Subcutaneous abdominal adipose tissue (tissue), 5 donors: ENCODE results near the gene ATP5MC2.
"Not testable (repeated sequence)": the region's sequence is repeated elsewhere in the genome, so short reads cannot be mapped to it uniquely, and the experiment has no call there.

Source experiments
- H3K27ac ChIP-seq: one replicate; pipeline ENCODE4 v1.7.0; 2013; ENCODE audit warnings: low read depth, mild to moderate bottlenecking, inconsistent platforms, low read length, moderate library complexity
- H3K27me3 ChIP-seq, 5 donors: one replicate each; pipeline ENCODE4 v1.7.0; 2013; ENCODE audit warnings: low read length in 5 of 5, inconsistent platforms in 1 of 5; ENCODE audit not compliant: control insufficient read depth in 5 of 5, insufficient read depth in 4 of 5
- H3K36me3 ChIP-seq, 5 donors: one replicate each; pipeline ENCODE4 v1.7.0; 2013; ENCODE audit warnings: low read length in 5 of 5; ENCODE audit not compliant: control insufficient read depth in 5 of 5, insufficient read depth in 5 of 5
- H3K4me1 ChIP-seq, 5 donors: one replicate each; pipeline ENCODE4 v1.7.0; 2013; ENCODE audit warnings: low read length in 5 of 5, mild to moderate bottlenecking in 3 of 5, moderate library complexity in 1 of 5; ENCODE audit not compliant: control insufficient read depth in 5 of 5, insufficient read depth in 5 of 5
- H3K4me3 ChIP-seq, 5 donors: one replicate each; pipeline ENCODE4 v1.7.0; 2013; ENCODE audit warnings: low read length in 5 of 5, low read depth in 1 of 5
- H3K9ac ChIP-seq, 5 donors: one replicate each; pipeline ENCODE4 v1.7.0; 2013; ENCODE audit warnings: low read length in 5 of 5, mild to moderate bottlenecking in 4 of 5, moderate library complexity in 3 of 5
- H3K9me3 ChIP-seq, 5 donors: one replicate each; pipeline ENCODE4 v1.7.0; 2013; ENCODE audit warnings: low read length in 5 of 5; ENCODE audit not compliant: control insufficient read depth in 5 of 5
- donor health status: healthy.
- donor health status: healthy.
- donor health status: healthy.
- donor health status: healthy.
- donor health status: healthy.

The ATP5MC2 gene

GRCh38 chr12:53659011-53659551 is 16.8 kb downstream of the ATP5MC2 start:
- Histone ChIP-seq H3K36me3 (peaks cover 0 to 9% (median 3%) of the 10 kb centered on the region in 5 donors), H3K9ac (peak overlapping the region in 2 of 5 donors; percentile 19 to 53), H3K27me3 (no peaks in the 10 kb centered on the region), H3K4me1 (peaks cover 2 to 16% (median 15%) of the 10 kb centered on the region in 5 donors), H3K9me3 (no peaks in the 10 kb centered on the region), H3K27ac (peak overlapping the region; percentile 57), H3K4me3 (no peak overlapping the region)

DNA sequence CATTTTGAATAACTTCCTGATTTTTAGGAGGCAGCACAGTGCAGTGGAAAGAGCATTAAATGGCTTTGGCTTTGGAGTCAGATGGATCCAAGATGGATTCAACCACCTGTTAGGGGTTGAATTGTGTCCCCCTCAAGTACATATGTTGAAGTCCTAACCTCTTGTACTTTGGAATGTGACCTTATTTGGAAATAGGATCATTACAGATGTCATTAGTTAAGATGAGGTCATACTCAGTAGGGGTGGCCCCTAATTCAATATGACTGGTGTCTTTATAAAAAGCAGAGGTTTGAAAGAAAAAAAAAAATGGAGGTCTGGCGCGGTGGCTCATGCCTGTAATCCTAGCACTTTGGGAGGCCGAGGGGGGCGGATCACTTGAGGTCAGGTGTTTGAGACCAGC is 18.8 kb downstream of the ATP5MC2 start:
- Histone ChIP-seq H3K36me3 (no peaks in the 10 kb centered on the region), H3K9me3 (no peaks in the 10 kb centered on the region), H3K9ac (no peak overlapping the region), H3K4me1 (peaks cover 2 to 16% (median 15%) of the 10 kb centered on the region in 5 donors), H3K27ac (no peak overlapping the region), H3K4me3 (no peak overlapping the region), H3K27me3 (no peaks in the 10 kb centered on the region)

DNA sequence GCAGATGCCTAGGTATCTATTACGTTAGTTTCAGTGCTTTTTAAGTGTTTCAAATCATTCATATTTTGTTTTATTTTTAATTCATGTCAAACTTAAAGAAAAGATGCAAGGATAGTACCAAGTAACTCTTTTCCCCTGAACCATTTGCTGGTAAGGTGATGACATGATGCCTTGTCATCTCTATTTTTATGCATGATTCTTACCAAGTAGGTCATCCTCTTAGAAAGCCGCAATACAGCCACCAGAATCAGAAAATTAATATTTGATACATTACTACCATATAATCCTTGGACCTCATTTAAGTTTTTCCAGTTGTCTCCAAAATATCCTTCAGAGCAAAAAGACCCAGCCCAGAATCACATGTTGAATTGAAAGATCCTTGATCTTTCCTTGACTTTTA is 22.3 kb downstream of the ATP5MC2 start:
- Histone ChIP-seq H3K4me1 (peaks cover 0 to 9% (median 4%) of the 10 kb centered on the region in 5 donors), H3K4me3 (no peak overlapping the region), H3K27ac (no peak overlapping the region), H3K9ac (no peak overlapping the region), H3K36me3 (no peaks in the 10 kb centered on the region), H3K9me3 (no peaks in the 10 kb centered on the region), H3K27me3 (no peaks in the 10 kb centered on the region)

GRCh38 chr12:53652366-53652765 is 23.5 kb downstream of the ATP5MC2 start:
- Histone ChIP-seq H3K9me3 (no peaks in the 10 kb centered on the region), H3K4me1 (peaks cover 0 to 9% (median 0%) of the 10 kb centered on the region in 5 donors), H3K27me3 (no peaks in the 10 kb centered on the region), H3K4me3 (no peak overlapping the region), H3K9ac (no peak overlapping the region), H3K27ac (no peak overlapping the region), H3K36me3 (no peaks in the 10 kb centered on the region)

- Histone ChIP-seq H3K9me3 (no peaks in the 10 kb centered on the region), H3K4me1 (peaks cover 0 to 9% (median 0%) of the 10 kb centered on the region in 5 donors), H3K9ac (no peak overlapping the region), H3K27ac (no peak overlapping the region), H3K27me3 (no peaks in the 10 kb centered on the region), H3K4me3 (no peak overlapping the region), H3K36me3 (no peaks in the 10 kb centered on the region)
Observed at GRCh38 chr12:53651737-53652136, 24.1 kb downstream of the ATP5MC2 start.

DNA sequence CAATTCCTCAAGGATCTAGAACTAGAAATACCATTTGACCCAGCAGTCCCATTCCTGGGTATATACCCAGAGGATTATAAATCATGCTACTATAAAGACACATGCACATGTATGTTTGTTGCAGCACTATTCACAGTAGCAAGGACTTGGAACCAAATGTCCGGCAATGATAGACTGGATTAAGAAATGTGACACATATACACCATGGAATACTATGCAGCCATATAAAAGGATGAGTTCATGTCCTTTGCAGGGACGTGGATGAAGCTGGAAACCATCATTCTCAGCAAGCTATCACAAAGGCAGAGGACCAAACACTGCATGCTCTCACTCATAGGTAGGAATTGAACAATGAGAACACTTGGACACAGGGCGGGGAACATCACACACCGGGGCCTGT is 29.6 kb downstream of the ATP5MC2 start:
- H3K27me3 ChIP-seq, H3K4me3 ChIP-seq, H3K4me1 ChIP-seq, H3K36me3 ChIP-seq, H3K9me3 ChIP-seq, H3K27ac ChIP-seq, H3K9ac ChIP-seq: not testable (repeated sequence)

DNA sequence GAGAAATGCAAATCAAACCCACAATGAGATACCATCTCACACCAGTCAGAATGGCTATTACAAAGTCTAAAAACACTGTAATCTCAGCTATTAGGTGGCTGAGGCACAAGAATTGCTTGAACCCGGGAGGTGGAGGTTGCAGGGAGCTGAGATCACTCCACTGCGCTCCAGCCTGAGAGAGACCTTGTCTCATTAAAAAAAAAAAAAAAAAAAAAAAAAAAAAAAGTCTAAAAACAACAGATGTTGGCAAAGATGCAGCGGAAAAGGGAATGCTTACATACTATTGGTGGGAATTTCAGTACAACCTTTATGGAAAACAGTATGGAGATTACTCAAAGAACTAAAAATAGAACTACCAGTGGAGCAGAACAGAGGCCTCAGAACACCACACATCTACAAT is 30.7 kb downstream of the ATP5MC2 start:
- Histone ChIP-seq H3K4me1 (peaks cover 0 to 9% (median 0%) of the 10 kb centered on the region in 5 donors), H3K36me3 (no peaks in the 10 kb centered on the region), H3K27me3 (no peaks in the 10 kb centered on the region), H3K4me3 (no peak overlapping the region), H3K9me3 (no peaks in the 10 kb centered on the region), H3K27ac (no peak overlapping the region), H3K9ac (no peak overlapping the region)

- H3K27ac ChIP-seq: no peak overlapping the region
- H3K4me1 ChIP-seq: peaks cover 0 to 4% (median 0%) of the 10 kb centered on the region in 5 donors
- H3K27me3 ChIP-seq: no peaks in the 10 kb centered on the region
- H3K9ac ChIP-seq: no peak overlapping the region
- no peak overlapping the region for H3K4me3 ChIP-seq
- no peaks in the 10 kb centered on the region for H3K36me3 ChIP-seq
- no peaks in the 10 kb centered on the region for H3K9me3 ChIP-seq
Observed at GRCh38 chr12:53644133-53644532, 31.8 kb downstream of the ATP5MC2 start.

DNA sequence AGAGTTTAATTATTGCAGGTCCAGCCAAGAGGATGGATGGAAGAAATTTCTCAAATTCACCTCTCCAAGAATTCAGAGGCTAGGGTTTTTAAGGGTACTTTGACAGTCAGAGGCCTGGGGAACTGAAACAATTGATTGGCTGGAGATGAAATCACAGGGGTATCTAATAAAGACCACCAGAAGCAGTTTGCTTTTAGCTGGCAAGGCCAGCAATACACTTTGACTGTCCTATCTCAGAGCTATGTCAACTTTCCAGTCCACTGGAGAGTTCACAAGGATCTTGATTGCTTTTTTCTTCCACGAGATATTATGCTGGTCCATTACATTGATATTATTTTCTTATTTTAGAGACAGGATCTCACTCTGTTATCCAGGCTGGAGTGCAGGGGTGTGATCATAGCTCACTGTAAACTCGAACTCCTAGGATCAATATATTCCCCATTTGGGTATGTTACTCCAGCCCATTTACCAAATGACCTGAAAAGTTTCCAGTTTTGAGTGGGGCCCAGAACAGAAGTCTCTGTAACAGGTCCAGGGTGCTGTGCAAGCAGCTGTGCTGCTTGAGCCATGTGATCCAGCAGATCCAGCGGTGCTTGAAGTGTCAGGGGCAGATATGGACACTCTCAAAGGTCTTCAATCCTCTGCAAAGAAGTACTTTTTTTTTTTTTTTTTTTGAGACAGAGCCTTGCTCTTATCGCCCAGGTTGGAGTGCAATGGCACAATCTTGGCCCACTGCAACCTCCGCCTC is 32.5 kb downstream of the ATP5MC2 start:
- H3K36me3 ChIP-seq: no peaks in the 10 kb centered on the region
- H3K27ac ChIP-seq: no peak overlapping the region
- no peaks in the 10 kb centered on the region for H3K4me1 ChIP-seq
- no peaks in the 10 kb centered on the region for H3K9me3 ChIP-seq
- H3K27me3 ChIP-seq: no peaks in the 10 kb centered on the region
- no peak overlapping the region for H3K4me3 ChIP-seq
- no peak overlapping the region for H3K9ac ChIP-seq

- Histone ChIP-seq H3K9me3 (no peaks in the 10 kb centered on the region), H3K4me1 (no peaks in the 10 kb centered on the region), H3K27ac (no peak overlapping the region), H3K4me3 (no peak overlapping the region), H3K9ac (no peak overlapping the region), H3K36me3 (no peaks in the 10 kb centered on the region), H3K27me3 (no peaks in the 10 kb centered on the region)
Observed at GRCh38 chr12:53638057-53638456, 37.8 kb downstream of the ATP5MC2 start.
